Loucy (cell line): ENCODE data around the gene CCDC60.

Experiments used
- CTCF ChIP-seq: fragments of 200-600 bp; sonication (generic); conservative IDR thresholded peaks from 2 replicates; pipeline ENCODE4 v1.5.1; 2014; ENCODE audit warnings: mild to moderate bottlenecking, antibody characterized with exemption, low read length
- EZH2phosphoT487 ChIP-seq: fragments of 200-600 bp; IDR thresholded peaks from 2 replicates; pipeline ENCODE4 v1.6.1; 2018; ENCODE audit warnings: antibody characterized with exemption, mild to moderate bottlenecking, moderate library complexity, borderline replicate concordance

- TF ChIP-seq CTCF (no peak), EZH2phosphoT487 (no peak)
These were observed 125.0 kb downstream of the CCDC60 start for GRCh38 chr12:119459481-119459880.
